Erythroblast (primary cell): ENCODE results near the gene ADGRV1.

ENCODE experiments used
- DNase-seq, 2 experiments: peaks; one replicate each; lab custom pipeline; 2025; lab: John Stamatoyannopoulos, UW
- GATA1 ChIP-seq: IDR thresholded peaks from 2 replicates; pipeline ENCODE4 v1.6.1; 2011; ENCODE audit warnings: low read depth, mild to moderate bottlenecking, control low read depth, low read length, moderate library complexity
- POLR2A ChIP-seq: IDR thresholded peaks from 2 replicates; pipeline ENCODE4 v1.6.1; 2011; ENCODE audit warnings: mild to moderate bottlenecking, low read length

The ADGRV1 gene

DNA sequence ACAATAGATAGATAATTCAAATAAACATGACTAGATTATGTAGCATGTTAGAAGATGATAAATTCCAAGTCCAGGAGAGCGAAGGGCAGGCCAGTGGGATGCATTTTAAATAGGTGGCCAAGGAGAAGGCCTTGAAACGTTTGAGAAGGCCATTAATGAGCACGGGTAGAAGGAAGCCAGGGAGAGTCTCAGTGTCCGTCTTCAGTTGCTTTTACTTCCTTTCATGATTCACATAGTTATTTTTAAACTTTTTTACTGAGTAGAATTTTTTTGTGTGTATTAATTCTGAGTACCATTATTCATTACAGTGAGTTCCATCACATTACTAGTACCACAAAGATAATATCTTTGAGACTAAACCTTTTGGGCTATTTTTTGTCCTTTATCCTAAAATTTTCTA, 565.3 kb downstream of the ADGRV1 start:
- DNase-seq, result no peak
- TF ChIP-seq GATA1 (no peak), POLR2A (no peak)

DNA sequence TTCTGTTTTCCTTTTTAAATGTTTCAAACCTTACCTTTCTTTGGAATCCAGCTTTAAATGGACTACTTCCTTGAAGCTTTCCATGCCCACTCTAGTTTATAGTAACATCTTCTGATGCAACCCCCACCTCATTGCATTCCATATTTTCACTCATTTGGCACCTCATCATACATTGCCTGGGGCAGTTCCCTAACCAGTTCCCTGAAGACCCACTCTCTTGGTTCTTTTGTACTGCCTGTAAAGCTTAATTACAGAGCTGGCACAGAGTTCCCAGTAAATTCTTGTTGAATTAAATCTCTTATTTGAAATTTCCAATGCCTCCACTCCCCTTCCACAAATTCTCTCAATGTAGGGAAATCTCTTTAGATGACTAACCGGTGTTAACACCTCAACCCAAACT, 567.3 kb downstream of the ADGRV1 start:
- TF ChIP-seq GATA1, result no peak
- TF ChIP-seq POLR2A, result no peak
- no peak for DNase-seq

DNA sequence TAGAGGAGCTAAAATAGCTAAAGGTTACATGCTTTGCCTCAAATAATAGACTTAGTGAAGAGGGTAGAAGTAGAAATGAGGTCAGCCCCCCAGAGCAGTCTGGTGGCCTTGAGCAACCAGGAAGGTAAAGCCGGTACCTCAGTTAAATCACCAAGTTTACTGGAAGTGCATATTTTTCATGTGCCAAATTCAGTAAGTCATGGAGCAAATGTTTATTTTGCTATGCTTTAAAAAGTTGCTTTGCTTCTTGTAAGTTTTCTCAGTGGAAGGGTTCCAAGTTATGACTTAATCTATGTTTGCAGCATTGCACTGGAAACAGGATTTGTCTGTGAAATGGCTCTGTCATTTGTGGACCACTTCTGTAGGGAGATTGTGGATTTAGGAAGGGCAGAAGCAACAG, 567.9 kb downstream of the ADGRV1 start:
- no peak for DNase-seq
- TF ChIP-seq POLR2A (no peak), GATA1 (no peak)

DNA sequence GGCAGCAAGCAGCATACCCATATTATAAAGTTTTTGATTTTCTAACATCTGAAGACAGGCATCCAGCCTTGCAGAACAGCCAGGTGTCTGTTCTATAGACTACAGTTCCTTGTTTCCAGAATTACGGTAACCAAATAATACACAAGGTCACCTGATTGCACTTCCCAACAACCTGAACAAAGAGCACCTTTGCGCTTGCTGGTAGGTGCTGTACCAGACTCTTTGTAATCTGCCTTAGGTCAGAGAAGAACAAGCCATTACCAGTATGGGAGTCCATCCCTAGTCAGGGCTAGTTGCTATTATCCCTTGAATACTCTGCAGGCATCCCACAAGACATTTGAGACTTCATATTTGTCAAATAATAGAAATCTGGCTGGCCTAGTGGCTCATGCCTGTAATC, 568.3 kb downstream of the ADGRV1 start:
- DNase-seq, result no peak
- TF ChIP-seq POLR2A (no peak), GATA1 (no peak)

DNA sequence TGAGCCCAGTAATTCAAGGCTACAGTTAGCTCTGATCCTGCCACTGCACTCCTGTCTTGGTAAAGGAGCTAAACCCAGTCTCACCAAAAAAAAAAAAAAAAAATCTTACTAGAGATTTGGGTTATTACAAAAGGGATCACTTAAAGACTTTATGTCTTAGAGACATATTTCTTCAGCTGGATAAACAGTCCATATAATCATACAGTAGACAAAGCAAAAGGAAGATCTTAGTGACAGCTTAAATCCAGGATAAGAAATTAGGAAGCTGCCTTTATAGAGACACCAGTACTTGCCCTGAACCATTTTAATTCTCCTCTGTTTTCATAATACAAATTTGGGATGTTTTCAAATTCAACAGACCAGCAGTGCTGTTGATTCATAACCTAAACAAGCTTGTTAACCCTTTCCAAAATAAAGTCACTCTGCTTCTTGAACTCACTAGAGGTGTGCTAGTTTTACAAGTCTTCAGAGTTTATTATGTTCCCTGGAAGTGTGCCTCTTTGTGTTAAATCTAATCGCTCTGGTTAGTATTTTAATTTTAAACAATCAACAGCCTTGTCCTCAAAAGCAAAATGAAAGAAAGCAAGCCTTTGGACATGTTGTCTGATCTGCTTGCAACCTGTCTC, 569.0 kb downstream of the ADGRV1 start:
- DNase-seq, result no peak
- TF ChIP-seq POLR2A (no peak), GATA1 (no peak)

DNA sequence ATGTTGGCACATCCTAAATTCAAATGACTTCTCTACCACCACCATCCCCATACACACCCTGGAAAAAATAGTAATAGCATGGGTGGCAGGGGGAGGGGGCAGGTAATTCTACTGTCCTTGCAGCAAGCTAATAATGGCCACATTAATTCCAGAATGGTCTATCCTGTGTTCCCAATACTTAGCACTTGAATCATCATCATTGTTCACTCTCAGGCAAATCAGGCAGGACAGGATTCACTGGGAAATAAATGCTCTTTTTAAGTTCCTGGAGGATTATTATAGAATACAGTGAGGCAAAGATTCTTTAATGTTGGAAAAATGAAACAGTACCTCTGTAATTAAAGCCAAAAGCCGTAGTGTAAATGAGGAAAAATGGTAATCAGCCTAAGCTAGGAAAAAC, 570.0 kb downstream of the ADGRV1 start:
- TF ChIP-seq GATA1 (no peak), POLR2A (no peak)
- DNase-seq, result no peak

DNA sequence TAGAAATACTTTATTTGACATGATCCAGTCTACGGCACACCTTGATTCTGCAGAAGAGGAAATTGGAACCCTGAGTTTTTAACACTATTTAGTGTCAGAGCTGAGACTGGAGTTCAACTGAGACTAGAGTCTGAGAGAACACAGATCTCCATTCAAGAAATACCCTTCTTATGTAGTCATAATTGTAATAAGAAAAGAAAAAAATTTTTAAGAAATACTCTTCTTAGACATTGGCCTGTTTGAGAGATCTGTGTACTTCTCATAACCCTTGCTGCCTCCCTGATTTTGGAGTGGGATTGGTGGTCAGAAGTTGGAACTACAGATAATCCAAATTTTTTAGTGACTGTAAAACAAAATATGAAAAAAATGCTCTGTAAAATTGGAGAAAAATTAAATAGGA, 571.2 kb downstream of the ADGRV1 start:
- no peak for DNase-seq
- TF ChIP-seq POLR2A, result no peak
- TF ChIP-seq GATA1, result no peak

DNA sequence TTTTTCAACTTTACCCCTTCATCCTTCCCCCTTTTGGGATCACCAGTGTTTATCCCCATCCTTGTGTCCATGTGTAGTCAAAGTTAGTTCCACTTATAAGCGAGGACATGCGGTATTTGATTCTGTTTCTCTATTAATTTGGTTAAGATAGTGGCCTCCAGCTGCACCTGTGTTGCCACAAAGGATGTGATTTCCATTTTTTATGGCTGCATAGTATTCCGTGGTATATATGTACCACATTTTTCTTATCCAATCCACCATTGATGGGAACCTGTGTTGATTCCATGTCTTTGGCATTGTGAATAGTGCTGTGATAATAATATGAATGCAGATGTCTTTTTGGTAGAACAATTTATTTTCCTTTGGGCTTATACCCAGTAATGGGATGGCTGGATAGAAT, 572.2 kb downstream of the ADGRV1 start:
- TF ChIP-seq GATA1, result no peak
- TF ChIP-seq POLR2A, result no peak
- no peak for DNase-seq

DNA sequence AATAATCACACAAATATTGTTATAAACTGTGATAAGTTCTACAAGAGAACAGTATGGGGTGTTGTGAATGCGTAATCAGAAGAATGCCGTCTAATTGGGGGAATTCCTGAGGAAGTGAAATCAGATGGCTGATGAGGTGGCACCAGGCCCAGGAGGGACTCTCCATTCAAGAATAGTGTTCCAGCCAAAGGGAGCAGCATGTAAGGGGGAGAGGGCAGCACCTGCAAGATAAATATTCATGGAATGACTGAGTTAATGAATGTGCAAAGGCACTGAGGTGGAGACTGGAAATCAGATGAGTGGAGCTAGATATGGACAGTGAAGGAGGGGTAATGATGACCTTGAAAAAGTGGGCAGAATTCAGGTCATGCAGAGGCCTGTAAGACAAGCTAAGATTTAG, 574.0 kb downstream of the ADGRV1 start:
- TF ChIP-seq POLR2A (no peak), GATA1 (no peak)
- DNase-seq, result no peak

DNA sequence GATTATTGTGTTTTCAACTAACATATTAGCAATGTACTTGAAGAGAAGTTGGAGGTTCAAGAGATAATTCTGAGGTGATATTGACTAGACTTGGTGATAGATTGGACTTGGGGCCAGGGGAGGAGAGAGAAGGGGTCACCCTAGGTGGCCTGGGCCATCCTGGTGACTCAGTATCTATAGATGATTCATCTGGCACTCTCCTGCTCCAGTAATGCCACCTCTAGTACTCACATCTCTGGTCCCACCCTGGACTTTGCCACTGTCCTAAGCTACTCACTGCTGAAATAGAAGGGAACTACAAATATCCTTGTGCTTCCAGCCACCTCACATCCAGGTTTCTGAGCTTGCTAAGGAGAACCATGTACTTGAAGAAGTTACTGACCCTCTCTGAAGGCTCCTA, 574.6 kb downstream of the ADGRV1 start:
- TF ChIP-seq POLR2A (no peak), GATA1 (no peak)

DNA sequence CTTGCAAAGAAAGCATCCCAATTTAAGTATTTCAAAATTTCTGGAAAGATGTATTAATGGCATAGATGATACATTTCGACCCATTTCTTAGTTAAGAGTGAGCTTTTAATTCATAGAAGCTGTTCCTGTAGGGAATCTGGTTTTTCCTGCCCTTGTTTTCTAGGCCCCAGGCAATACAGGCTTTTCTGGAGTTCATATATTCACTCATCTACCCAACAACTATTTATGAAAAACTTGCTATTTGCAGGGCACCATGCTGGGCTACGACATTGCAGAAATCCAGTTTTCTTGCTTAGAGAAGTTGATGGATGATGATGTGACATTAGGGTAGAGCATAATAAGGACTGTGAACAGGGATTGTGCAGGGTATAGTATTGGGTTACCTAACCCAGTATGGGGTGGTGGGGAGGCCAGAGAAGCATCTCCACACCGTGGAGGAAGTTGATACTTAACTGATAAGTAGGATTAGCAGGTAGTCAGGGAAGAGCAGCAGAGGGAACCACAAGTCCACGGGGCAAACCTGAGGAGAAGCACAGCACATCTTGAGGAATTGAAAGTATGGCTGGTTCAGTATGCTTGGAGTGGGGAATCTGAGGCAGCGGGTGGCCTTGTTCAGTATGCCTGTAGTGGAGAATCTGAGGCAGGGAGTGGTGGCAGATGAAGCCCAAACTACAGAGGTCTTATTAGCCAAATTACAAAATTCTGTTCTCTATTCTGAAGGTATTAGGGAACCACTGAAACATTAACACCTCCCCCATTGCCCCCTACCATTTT, 577.1 kb downstream of the ADGRV1 start:
- no peak for DNase-seq
- TF ChIP-seq GATA1, result no peak
- TF ChIP-seq POLR2A, result no peak

More for the DNA sequence above, 574.6 kb downstream of the ADGRV1 start:
- DNase-seq, result no peak

DNA sequence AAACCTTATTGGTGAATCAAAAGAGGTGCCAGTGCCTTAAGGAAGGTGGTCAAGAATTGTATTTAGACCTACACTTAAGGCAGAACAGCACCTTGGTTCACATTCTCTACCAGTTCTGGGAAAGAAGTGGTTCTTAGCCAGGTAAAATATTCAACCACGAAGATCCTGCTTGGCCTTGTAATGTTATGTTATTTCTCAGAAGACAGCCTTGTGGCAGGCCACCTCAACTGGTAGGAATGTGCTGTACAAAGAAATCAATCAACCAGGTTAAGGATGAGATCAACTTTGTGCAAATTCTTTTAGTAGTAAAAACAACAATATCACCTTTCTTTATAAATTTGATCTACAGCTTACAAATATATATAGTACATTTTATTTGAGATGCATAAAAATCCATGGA, 577.7 kb downstream of the ADGRV1 start:
- TF ChIP-seq POLR2A (no peak), GATA1 (no peak)

DNA sequence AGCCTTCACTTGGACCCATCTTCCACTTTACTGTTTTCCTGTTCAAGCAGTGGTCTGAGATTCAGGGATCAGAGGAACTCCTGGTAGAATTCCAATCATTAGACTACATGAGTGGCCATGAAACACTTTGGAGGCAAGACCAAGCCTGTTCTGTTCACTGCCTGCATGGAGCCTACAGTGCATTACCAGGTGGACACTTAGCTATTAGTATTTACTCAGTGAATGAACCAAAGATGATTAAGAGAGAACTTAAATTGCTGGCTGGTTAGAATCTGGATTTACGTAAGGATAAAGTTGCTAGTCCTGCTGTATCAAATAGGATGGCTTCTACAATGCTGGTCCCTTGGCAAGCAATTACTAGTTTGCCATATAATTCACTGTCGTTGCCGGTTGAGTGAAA, 579.0 kb downstream of the ADGRV1 start:
- TF ChIP-seq POLR2A (no peak), GATA1 (no peak)
- no peak for DNase-seq

More for the DNA sequence above, 577.7 kb downstream of the ADGRV1 start:
- DNase-seq, result no peak

DNA sequence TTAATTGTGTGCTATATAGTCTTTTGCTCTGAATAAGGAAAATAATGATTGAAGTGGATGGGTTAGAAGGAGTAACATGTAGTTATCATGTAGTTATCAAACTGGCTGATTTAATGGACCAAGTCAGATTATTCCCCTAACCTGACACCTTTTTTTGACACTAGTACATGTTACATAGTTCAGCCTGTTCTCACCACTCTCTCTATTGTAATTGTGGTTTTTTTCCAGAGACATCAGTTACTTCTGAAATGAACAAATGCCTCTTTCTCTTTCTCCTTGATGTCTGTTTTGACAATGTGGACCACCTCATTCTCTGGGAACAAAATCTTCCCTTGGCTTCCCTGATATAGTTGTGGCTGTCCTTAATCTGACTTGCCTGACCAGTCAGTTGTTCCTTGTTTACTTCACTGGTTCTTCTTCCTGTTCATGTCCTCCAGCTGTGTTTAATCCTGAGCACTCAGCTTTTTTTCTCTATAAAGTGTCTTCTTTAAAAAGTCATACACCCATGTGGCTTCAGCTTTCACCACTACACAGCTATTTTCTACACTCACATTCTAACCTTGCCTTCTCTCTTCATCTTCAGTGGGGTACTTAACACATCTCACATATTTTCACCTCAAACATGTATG, 581.1 kb downstream of the ADGRV1 start:
- no peak for TF ChIP-seq GATA1
- TF ChIP-seq POLR2A, result no peak
- no peak for DNase-seq
